Measurements from ENCODE around the gene LRP6. TPM values are rescaled to one million over a fixed set of nuclear protein-coding genes. Genes with fewer than 3 reads are reported as not detected.

LRP6 gene
- total and polyA plus RNA-seq, 12 donors: 3.5 to 31.9 (median 17.5) TPM

DNA sequence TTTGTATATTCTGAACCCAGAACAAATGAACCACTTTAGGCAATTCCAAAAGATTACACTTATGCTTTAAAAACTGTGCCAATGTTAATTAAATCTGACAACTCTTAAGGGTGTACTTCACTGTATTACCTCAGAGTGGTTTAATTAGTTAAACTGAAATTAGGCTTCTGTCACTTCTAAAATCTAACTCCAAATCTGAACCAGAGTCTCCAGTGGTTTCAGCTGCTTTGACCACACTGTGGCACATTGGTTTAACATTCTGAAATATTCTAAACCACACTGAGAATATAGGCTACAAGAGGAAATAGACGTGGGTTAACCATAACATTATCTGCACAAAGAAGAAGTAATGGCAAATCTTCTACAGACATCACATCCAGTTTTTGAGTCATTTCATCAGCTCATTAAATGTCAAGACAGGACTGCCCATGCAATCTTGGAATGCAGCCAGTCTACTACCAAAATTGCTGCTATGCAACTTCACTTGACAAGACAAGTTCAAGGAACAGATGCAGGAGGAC is 94.8 kb downstream of the LRP6 start:
- no peaks in the 10 kb centered on the region for H3K9me3 ChIP-seq (replicated peaks in 1 of 3)
- H3K4me3 ChIP-seq: no peak overlapping the region
- intact Hi-C loops (cut with DNase I): no loop called here
- H3K36me3 ChIP-seq (replicated peaks in 1 of 2): no peaks in the 10 kb centered on the region
- no peak overlapping the region for H3K27ac ChIP-seq
- peak in 3 of 7 donors; percentile 16 to 24 (median 18) for DNase-seq
- TF ChIP-seq, protein P1, sequence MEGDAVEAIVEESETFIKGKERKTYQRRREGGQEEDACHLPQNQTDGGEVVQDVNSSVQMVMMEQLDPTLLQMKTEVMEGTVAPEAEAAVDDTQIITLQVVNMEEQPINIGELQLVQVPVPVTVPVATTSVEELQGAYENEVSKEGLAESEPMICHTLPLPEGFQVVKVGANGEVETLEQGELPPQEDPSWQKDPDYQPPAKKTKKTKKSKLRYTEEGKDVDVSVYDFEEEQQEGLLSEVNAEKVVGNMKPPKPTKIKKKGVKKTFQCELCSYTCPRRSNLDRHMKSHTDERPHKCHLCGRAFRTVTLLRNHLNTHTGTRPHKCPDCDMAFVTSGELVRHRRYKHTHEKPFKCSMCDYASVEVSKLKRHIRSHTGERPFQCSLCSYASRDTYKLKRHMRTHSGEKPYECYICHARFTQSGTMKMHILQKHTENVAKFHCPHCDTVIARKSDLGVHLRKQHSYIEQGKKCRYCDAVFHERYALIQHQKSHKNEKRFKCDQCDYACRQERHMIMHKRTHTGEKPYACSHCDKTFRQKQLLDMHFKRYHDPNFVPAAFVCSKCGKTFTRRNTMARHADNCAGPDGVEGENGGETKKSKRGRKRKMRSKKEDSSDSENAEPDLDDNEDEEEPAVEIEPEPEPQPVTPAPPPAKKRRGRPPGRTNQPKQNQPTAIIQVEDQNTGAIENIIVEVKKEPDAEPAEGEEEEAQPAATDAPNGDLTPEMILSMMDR (IDR thresholded peaks at IDR 0.05): no peak
- no peak for TF ChIP-seq POLR2A (IDR thresholded peaks at IDR 0.05)
- no peaks in the 10 kb centered on the region for H3K4me1 ChIP-seq (replicated peaks in 1 of 2)
- no peaks in the 10 kb centered on the region for H3K27me3 ChIP-seq
- 64 to 86% (median 73%) methylated on average over 1 of the region's 1 CpG for WGBS, 4 donors

DNA sequence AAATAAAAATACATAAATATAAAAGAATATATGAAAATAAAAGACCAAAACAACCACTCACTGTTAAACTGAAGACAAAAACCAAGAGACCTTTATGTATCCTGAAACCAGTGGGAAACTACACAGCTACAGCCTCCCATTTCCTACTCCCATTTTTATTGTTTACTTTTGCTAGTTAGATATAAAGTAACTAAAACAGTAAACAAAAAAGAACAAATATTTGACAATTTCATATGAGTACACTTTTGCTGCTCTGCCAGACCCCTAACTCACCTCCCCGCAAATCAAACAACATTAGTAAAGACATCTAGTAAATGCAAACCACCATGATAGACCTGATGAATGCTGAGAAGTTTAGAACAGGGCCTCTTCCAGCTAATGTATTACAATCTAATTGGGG is 99.0 kb downstream of the LRP6 start:
- intact Hi-C loops (cut with DNase I): no loop called here
- no peak for DNase-seq
- no peak for TF ChIP-seq POLR2A (IDR thresholded peaks at IDR 0.05)
- TF ChIP-seq, protein P1 (IDR thresholded peaks at IDR 0.05): no peak
- no peaks in the 10 kb centered on the region for H3K4me1 ChIP-seq (replicated peaks in 1 of 2)
- no peaks in the 10 kb centered on the region for H3K36me3 ChIP-seq (replicated peaks in 1 of 2)
- no peaks in the 10 kb centered on the region for H3K27me3 ChIP-seq
- 94 to 100% (median 96%) methylated on average over 1 of the region's 1 CpG for WGBS, 4 donors
- H3K4me3 ChIP-seq: no peak overlapping the region
- no peak overlapping the region for H3K27ac ChIP-seq
- H3K9me3 ChIP-seq (replicated peaks in 1 of 3): no peaks in the 10 kb centered on the region

DNA sequence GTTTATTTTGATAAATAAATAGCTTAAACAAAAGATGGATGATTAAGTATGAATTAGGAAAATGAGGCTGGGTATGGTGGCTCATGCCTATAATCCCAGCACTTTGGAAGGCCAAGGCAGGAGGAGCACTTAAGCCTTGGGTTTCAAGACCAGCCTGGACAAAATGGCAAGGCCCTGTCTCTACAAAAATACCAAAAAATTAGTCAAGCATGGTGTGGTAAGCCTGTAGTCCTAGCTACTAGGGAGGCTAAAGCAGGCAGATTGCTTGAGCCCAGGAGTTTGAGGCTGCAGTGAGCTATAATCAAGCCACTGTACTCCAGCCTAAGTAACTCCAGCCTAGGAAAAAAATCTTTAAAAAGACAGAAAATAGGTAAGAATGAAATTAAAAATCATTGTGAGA is 100.1 kb downstream of the LRP6 start:
- Histone ChIP-seq H3K27ac (no peak overlapping the region), H3K4me3 (no peak overlapping the region), H3K9me3 (replicated peaks in 1 of 3) (no peaks in the 10 kb centered on the region), H3K4me1 (replicated peaks in 1 of 2) (no peaks in the 10 kb centered on the region), H3K27me3 (no peaks in the 10 kb centered on the region), H3K36me3 (replicated peaks in 1 of 2) (no peaks in the 10 kb centered on the region)
- intact Hi-C loops (cut with DNase I): no loop called here
- TF ChIP-seq POLR2A (IDR thresholded peaks at IDR 0.05): no peak
- TF ChIP-seq, protein P1 (IDR thresholded peaks at IDR 0.05): no peak
- no peak for DNase-seq

DNA sequence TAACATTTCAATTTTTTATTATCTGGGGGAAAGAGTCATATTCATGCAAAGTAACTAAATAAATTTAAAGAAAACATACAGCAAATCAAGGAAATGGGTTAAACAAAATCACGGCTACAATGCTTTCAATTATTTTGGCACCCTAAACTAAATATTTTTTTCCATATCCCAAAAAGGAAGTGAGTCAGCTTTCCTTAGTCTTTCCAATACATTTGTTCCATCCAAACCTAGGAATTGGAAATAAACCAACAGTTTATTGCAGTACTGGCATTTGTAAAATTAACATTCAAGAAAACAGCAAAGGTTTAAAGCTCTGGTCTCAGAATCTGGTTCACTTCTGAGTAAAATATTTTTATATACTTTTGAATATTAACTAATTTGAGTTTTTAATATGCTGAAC is 106.9 kb downstream of the LRP6 start:
- Histone ChIP-seq H3K36me3 (replicated peaks in 1 of 2) (no peaks in the 10 kb centered on the region), H3K27ac (no peak overlapping the region), H3K9me3 (replicated peaks in 1 of 3) (no peaks in the 10 kb centered on the region), H3K4me3 (no peak overlapping the region), H3K4me1 (replicated peaks in 1 of 2) (no peaks in the 10 kb centered on the region), H3K27me3 (no peaks in the 10 kb centered on the region)
- no peak for DNase-seq
- TF ChIP-seq POLR2A (IDR thresholded peaks at IDR 0.05): no peak
- TF ChIP-seq, protein P1 (IDR thresholded peaks at IDR 0.05): no peak
- 51 to 60% (median 58%) methylated on average over 1 of the region's 1 CpG for WGBS, 4 donors
- intact Hi-C loops (cut with DNase I): no loop called here

All from adrenal gland (tissue), 12 donors.